Measurements from ENCODE around the gene TRABD. TPM values are rescaled to one million over a fixed set of nuclear protein-coding genes. Genes with fewer than 3 reads are reported as not detected.

Gene TRABD
- polyA plus RNA-seq, 4 donors: 16.8 to 34.6 (median 28.6) TPM

- no peak for DNase-seq (ENCODE audit: low read depth in 4 of 4, low spot score in 2 of 4)
These were observed 31.2 kb downstream of the TRABD start for GRCh38 chr22:50216684-50217520.

GRCh38 chr22:50217543-50218152 lies 31.9 kb downstream of the TRABD start:
- DNase-seq (ENCODE audit: low read depth in 4 of 4, low spot score in 2 of 4): no peak

- DNase-seq (ENCODE audit: low read depth in 4 of 4, low spot score in 2 of 4): no peak
These were observed 32.7 kb downstream of the TRABD start for GRCh38 chr22:50218153-50218995.

GRCh38 chr22:50218996-50219727 lies 33.4 kb downstream of the TRABD start:
- DNase-seq (ENCODE audit: low read depth in 4 of 4, low spot score in 2 of 4): no peak

GRCh38 chr22:50219800-50220602 lies 34.3 kb downstream of the TRABD start:
- DNase-seq (ENCODE audit: low read depth in 4 of 4, low spot score in 2 of 4): no peak

GRCh38 chr22:50220603-50221409 lies 35.1 kb downstream of the TRABD start:
- DNase-seq (ENCODE audit: low read depth in 4 of 4, low spot score in 2 of 4): no peak

- DNase-seq (ENCODE audit: low read depth in 4 of 4, low spot score in 2 of 4): no peak
These were observed 35.9 kb downstream of the TRABD start for GRCh38 chr22:50221410-50222300.

- DNase-seq (ENCODE audit: low read depth in 4 of 4, low spot score in 2 of 4): no peak
These were observed 36.8 kb downstream of the TRABD start for GRCh38 chr22:50222508-50222907.

GRCh38 chr22:50224071-50224470 lies 38.4 kb downstream of the TRABD start:
- DNase-seq (ENCODE audit: low read depth in 4 of 4, low spot score in 2 of 4): no peak

GRCh38 chr22:50225200-50225969 lies 39.7 kb downstream of the TRABD start:
- no peak for DNase-seq (ENCODE audit: low read depth in 4 of 4, low spot score in 2 of 4)

- no peak for DNase-seq (ENCODE audit: low read depth in 4 of 4, low spot score in 2 of 4)
These were observed 40.6 kb downstream of the TRABD start for GRCh38 chr22:50226063-50226874.

- no peak for DNase-seq (ENCODE audit: low read depth in 4 of 4, low spot score in 2 of 4)
These were observed 41.1 kb downstream of the TRABD start for GRCh38 chr22:50226875-50227165.

GRCh38 chr22:50227579-50228215 lies 42.0 kb downstream of the TRABD start:
- no peak for DNase-seq (ENCODE audit: low read depth in 4 of 4, low spot score in 2 of 4)

- DNase-seq (ENCODE audit: low read depth in 4 of 4, low spot score in 2 of 4): no peak
These were observed 42.7 kb downstream of the TRABD start for GRCh38 chr22:50228366-50228765.

GRCh38 chr22:50229370-50229769 lies 43.7 kb downstream of the TRABD start:
- DNase-seq (ENCODE audit: low read depth in 4 of 4, low spot score in 2 of 4): no peak
